Stomach (tissue), 9 donors: ENCODE data around the gene DDIT4L. TPM values are rescaled to one million over a fixed set of nuclear protein-coding genes. Genes with fewer than 3 reads are reported as not detected.

Experiments used
- DNase-seq, 2 donors: peaks; one replicate each; pipeline versions ENCODE4 v3.0.0 to v3.0.0-alpha.2; 2013 to 2019
- H3K27ac ChIP-seq, 5 donors: fragments of 200-600 bp in 4 of 5; sonication (generic) in 4 of 5; one replicate each; pipeline ENCODE4 v1.5.1; 2013 to 2019; ENCODE audit warnings: mild to moderate bottlenecking in 1 of 5, moderate library complexity in 1 of 5
- H3K27me3 ChIP-seq, 3 donors: fragments of 200-600 bp; sonication (generic); one replicate each; pipeline ENCODE4 v1.5.1; 2017 to 2019; ENCODE audit warnings: mixed run types in 1 of 3
- H3K36me3 ChIP-seq, 4 donors: fragments of 200-600 bp; sonication (generic); 1 replicate in 3 of 4; 2 replicates in 1 of 4; pipeline ENCODE4 v1.5.1; 2016 to 2019
- H3K4me1 ChIP-seq, 4 donors: fragments of 200-600 bp; sonication (generic); one replicate each; pipeline ENCODE4 v1.5.1; 2016 to 2019
- H3K4me3 ChIP-seq, 4 donors: fragments of 200-600 bp; sonication (generic) in 3 of 4; one replicate each; pipeline ENCODE4 v1.5.1; 2016 to 2019; ENCODE audit warnings: mild to moderate bottlenecking in 1 of 4
- H3K9me3 ChIP-seq, 4 donors: fragments of 200-600 bp; sonication (generic); one replicate each; pipeline ENCODE4 v1.5.1; 2016 to 2019
- EP300 ChIP-seq: sonication (generic); formaldehyde crosslinking; IDR thresholded peaks from one replicate; pipeline ENCODE4 v1.6.1; 2017; ENCODE audit warnings: antibody characterized with exemption
- POLR2A ChIP-seq, 4 donors: fragments of 450-650 bp; IDR thresholded peaks; one replicate each; pipeline ENCODE4 v1.6.1; 2016; ENCODE audit warnings: antibody characterized with exemption in 4 of 4, control low read depth in 2 of 4, mild to moderate bottlenecking in 1 of 4, moderate library complexity in 1 of 4
- POLR2AphosphoS5 ChIP-seq, 3 donors: sonication (generic); formaldehyde crosslinking; IDR thresholded peaks; one replicate each; pipeline ENCODE4 v1.6.1; 2016; ENCODE audit warnings: antibody characterized with exemption in 3 of 3
- WGBS, 5 donors: extraction: QIAGEN DNeasy Blood & Tissue Kit in 3 of 5; methylation state at CpG; one replicate each; pipeline versions ENCODE4 v1.1.5 to v1.1.7; 2013 to 2018; 5-methylcytosine and 5-hydroxymethylcytosine counted together
- intact Hi-C: fragments of 100-400 bp; cut with DNase I; formaldehyde crosslinking; loops from one replicate; pipeline ENCODE4 v1.15.1; 2023; ENCODE audit warnings: low total_unique reads
- polyA plus RNA-seq, 3 donors: library from polyadenylated mRNA; stranded (reverse); fragments of 200-250 nt; gene quantifications; one replicate each; pipeline ENCODE4 v1.2.3, GENCODE V29; 2013
- total RNA-seq, 5 donors: library from RNA; depleted of rRNA; stranded (reverse); fragments of >200 nt; gene quantifications; one replicate each; pipeline versions ENCODE4 v1.1.0 to v1.2.3, GENCODE V29; 2014 to 2016
- TF ChIP-seq, protein P1 (sequence below), 7 experiments: fragments of 450-650 bp in 4 of 7; fragments of 200-600 bp in 3 of 7; sonication (generic) in 3 of 7; IDR thresholded peaks; one replicate each; pipeline ENCODE4 v1.5.1; 2016 to 2019; ENCODE audit warnings: antibody characterized with exemption in 7 of 7, control low read depth in 2 of 7, mild to moderate bottlenecking in 1 of 7
- donor health status: healthy with polysubstance abuse.
- donor health status: Bipolar disorder and iron deficiency.
- donor health status: healthy.

The DDIT4L gene
- total and polyA plus RNA-seq, 8 donors = 0.55 to 1.1 (median 0.62) TPM; not detected in 3

DNA sequence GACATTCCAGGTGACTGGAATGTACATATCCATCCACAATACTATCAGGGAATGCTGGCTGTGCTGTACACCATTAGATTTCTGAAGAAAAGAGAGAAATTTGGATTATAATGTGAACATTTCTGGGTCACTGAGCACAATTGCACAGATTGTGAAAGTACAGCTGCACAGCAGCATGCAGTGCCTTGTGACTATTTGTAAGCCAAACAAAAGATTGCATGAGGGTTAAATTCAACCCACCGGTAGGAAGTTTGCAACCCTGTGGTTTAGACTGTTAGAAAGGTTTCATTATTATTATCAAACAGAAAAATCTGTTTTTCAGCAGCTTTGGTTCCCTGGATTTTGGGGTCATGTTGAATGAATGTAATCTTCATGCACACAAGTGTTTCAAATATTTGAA, 24.5 kb downstream of the DDIT4L start:
- no peak for DNase-seq
- WGBS, 5 donors = 22 to 31% (median 27%) methylated on average over 1 of the region's 1 CpG
- intact Hi-C loops = no loop called here

DNA sequence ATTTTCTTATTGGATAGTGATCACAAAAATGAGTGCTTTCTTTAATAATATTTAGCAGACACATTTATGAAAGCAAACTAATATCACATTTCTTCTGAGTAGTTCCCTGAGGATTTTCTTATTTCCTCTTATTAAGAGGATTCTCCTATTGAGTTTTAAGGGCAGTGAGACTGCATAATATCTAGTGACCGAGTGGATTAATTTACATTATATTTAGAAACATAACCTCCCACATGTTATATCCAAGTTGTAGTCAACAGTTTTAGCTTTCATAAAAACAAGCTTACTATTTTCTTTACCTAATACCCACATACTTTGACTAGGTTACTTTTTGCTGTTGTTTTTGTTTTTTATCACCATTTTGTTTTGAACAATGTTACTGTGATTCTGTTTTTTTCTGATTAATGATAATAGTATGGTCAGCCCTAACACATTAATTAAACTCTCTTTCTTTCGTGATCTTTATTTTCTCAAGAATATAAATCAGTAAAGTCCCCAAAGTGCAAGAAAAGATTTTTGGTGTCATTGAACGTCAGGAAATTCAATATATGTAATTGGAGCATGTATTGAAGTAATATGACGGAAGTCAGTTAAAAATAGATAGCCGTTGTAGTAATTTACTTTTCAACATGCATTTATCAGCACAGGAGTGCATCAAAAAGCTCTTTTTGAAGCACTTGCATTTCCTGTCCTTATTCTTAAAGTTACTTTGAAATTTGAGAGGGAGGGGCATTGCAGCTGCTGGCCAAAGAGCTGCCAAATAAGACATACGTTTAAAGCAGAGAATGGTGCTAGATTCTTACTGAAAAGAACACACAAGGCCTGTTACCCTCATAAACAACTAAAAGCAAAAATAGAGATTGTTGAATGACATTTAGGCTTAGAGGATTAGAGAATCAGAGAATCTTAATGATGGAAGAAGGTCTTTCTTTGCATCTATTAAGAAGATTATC, 25.2 kb downstream of the DDIT4L start:
- Histone ChIP-seq H3K4me1 (no peaks in the 10 kb centered on the region), H3K27ac (no peak overlapping the region), H3K27me3 (no peaks in the 10 kb centered on the region), H3K4me3 (no peak overlapping the region), H3K9me3 (peaks cover 4 to 17% (median 13%) of the 10 kb centered on the region in 4 donors), H3K36me3 (no peaks in the 10 kb centered on the region)
- 41 to 65% (median 54%) methylated on average over 6 of the region's 6 CpGs for WGBS, 5 donors
- DNase-seq = no peak
- TF ChIP-seq, protein P1, sequence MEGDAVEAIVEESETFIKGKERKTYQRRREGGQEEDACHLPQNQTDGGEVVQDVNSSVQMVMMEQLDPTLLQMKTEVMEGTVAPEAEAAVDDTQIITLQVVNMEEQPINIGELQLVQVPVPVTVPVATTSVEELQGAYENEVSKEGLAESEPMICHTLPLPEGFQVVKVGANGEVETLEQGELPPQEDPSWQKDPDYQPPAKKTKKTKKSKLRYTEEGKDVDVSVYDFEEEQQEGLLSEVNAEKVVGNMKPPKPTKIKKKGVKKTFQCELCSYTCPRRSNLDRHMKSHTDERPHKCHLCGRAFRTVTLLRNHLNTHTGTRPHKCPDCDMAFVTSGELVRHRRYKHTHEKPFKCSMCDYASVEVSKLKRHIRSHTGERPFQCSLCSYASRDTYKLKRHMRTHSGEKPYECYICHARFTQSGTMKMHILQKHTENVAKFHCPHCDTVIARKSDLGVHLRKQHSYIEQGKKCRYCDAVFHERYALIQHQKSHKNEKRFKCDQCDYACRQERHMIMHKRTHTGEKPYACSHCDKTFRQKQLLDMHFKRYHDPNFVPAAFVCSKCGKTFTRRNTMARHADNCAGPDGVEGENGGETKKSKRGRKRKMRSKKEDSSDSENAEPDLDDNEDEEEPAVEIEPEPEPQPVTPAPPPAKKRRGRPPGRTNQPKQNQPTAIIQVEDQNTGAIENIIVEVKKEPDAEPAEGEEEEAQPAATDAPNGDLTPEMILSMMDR (IDR thresholded peaks at IDR 0.05) = no peak
- no peak for TF ChIP-seq POLR2AphosphoS5 (IDR thresholded peaks at IDR 0.05)
- intact Hi-C loops = no loop called here

More for the DNA sequence above, 24.5 kb downstream of the DDIT4L start:
- Histone ChIP-seq H3K36me3 (no peaks in the 10 kb centered on the region), H3K9me3 (peaks cover 4 to 17% (median 13%) of the 10 kb centered on the region in 4 donors), H3K27me3 (no peaks in the 10 kb centered on the region), H3K4me1 (no peaks in the 10 kb centered on the region), H3K4me3 (no peak overlapping the region), H3K27ac (no peak overlapping the region)
- no peak for TF ChIP-seq EP300
- TF ChIP-seq POLR2A (IDR thresholded peaks at IDR 0.05) = no peak
- TF ChIP-seq, protein P1 (IDR thresholded peaks at IDR 0.05) = no peak
- TF ChIP-seq POLR2AphosphoS5 (IDR thresholded peaks at IDR 0.05) = no peak

DNA sequence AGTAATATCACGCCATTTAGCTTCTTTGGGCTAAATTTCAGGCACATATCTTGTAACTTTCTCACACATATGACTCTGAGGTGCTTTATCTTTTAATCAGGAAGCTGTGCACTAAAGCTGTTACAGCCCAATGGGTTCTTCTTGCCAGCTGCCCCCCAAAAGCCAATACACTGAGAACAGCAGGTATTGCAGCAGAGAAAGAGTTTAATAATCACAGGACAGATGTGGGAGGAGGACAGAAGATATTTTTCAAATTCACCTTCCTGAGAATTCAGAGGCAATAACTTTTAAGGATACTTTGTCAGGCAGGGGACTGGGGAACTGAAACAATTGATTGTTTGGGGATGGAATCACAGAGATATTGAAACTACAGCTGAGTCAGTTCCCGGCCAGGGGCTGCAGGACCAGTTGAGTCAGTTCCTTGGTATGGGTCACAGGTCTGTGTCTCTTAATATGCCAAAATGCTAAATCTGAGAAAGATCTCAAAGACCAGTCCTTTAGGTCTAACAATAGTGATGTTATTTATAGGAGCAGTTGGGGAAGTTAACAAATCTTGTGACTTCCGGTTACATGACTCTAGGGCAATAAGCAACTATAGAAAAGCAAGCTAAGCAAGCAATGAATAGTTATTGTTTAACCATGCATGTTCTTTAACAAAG, 28.1 kb downstream of the DDIT4L start:
- intact Hi-C loops = no loop called here
- Histone ChIP-seq H3K4me3 (no peak overlapping the region), H3K27ac (no peak overlapping the region), H3K27me3 (no peaks in the 10 kb centered on the region), H3K36me3 (no peaks in the 10 kb centered on the region), H3K9me3 (peaks cover 4 to 17% (median 13%) of the 10 kb centered on the region in 4 donors), H3K4me1 (no peaks in the 10 kb centered on the region)
- no peak for DNase-seq
- no peak for TF ChIP-seq POLR2A (IDR thresholded peaks at IDR 0.05)
- no peak for TF ChIP-seq EP300
- no peak for TF ChIP-seq POLR2AphosphoS5 (IDR thresholded peaks at IDR 0.05)
- TF ChIP-seq, protein P1 (IDR thresholded peaks at IDR 0.05) = no peak
- 47 to 73% (median 64%) methylated on average over 3 of the region's 3 CpGs for WGBS, 5 donors

DNA sequence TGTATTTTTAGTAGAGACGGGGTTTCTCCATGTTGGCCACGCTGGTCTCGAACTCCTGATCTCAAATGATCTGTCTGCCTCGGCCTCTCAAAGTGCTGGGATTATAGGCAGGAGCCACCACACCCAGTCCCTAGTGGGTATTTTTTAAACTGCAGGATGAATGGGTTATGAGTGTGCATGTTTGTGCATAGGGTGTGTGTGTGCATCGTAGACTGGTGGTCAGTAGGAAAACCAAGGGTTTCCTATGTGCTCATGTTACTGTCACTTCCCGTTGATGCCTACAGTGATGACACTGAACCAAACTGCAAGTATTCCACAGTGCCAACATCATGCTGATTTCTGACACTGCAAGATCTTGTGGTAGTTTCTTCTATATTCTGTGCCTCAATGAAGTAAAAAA, 41.1 kb downstream of the DDIT4L start:
- WGBS, 5 donors = 86 to 94% (median 92%) methylated on average over 6 of the region's 6 CpGs
- TF ChIP-seq POLR2A (IDR thresholded peaks at IDR 0.05) (no peak), EP300 (no peak), POLR2AphosphoS5 (IDR thresholded peaks at IDR 0.05) (no peak)
- TF ChIP-seq, protein P1 (IDR thresholded peaks at IDR 0.05) = no peak
- no peaks in the 10 kb centered on the region for H3K27me3 ChIP-seq
- H3K27ac ChIP-seq = no peak overlapping the region
- no peak overlapping the region for H3K4me3 ChIP-seq
- no peaks in the 10 kb centered on the region for H3K9me3 ChIP-seq
- H3K4me1 ChIP-seq = peaks cover 0 to 11% (median 0%) of the 10 kb centered on the region in 4 donors
- no peaks in the 10 kb centered on the region for H3K36me3 ChIP-seq
- intact Hi-C loops = no loop called here
- DNase-seq = no peak
